BE2C (cell line): ENCODE measurements around the gene MTR.

ENCODE experiments used
- DNase-seq: peaks from one replicate; pipeline ENCODE4 v3.0.0-alpha.2; 2020
- H3K27me3 ChIP-seq: fragments of 250-450 bp; sonication (Bioruptor Pico); 2 replicates; pipeline ENCODE4 v1.5.1; 2020; ENCODE audit warnings: mild to moderate bottlenecking
- H3K36me3 ChIP-seq: fragments of 250-450 bp; sonication (Bioruptor Pico); 2 replicates; pipeline ENCODE4 v1.5.1; 2020; ENCODE audit warnings: mild to moderate bottlenecking
- H3K4me1 ChIP-seq: fragments of 250-450 bp; sonication (Bioruptor Pico); 2 replicates; pipeline ENCODE4 v1.5.1; 2020
- H3K4me3 ChIP-seq: 2 replicates; pipeline ENCODE4 v1.5.1; 2011; ENCODE audit warnings: low read depth, low read length
- H3K9me3 ChIP-seq: fragments of 250-450 bp; sonication (Bioruptor Pico); 2 replicates; pipeline ENCODE4 v1.5.1; 2020
- TF ChIP-seq, protein P1 (sequence below): IDR thresholded peaks from 2 replicates; pipeline ENCODE4 v1.5.1; 2012; ENCODE audit warnings: mild to moderate bottlenecking, low read depth, low read length

The MTR gene

GRCh38 chr1:236767276-236767675 lies 27.8 kb upstream of the MTR start:
- no peaks in the 10 kb centered on the region for H3K27me3 ChIP-seq
- no peak overlapping the region for H3K4me3 ChIP-seq
- no peaks in the 10 kb centered on the region for H3K36me3 ChIP-seq
- TF ChIP-seq, protein P1, sequence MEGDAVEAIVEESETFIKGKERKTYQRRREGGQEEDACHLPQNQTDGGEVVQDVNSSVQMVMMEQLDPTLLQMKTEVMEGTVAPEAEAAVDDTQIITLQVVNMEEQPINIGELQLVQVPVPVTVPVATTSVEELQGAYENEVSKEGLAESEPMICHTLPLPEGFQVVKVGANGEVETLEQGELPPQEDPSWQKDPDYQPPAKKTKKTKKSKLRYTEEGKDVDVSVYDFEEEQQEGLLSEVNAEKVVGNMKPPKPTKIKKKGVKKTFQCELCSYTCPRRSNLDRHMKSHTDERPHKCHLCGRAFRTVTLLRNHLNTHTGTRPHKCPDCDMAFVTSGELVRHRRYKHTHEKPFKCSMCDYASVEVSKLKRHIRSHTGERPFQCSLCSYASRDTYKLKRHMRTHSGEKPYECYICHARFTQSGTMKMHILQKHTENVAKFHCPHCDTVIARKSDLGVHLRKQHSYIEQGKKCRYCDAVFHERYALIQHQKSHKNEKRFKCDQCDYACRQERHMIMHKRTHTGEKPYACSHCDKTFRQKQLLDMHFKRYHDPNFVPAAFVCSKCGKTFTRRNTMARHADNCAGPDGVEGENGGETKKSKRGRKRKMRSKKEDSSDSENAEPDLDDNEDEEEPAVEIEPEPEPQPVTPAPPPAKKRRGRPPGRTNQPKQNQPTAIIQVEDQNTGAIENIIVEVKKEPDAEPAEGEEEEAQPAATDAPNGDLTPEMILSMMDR, result no peak
- H3K4me1 ChIP-seq, result no peaks in the 10 kb centered on the region
- H3K9me3 ChIP-seq, result no peaks in the 10 kb centered on the region
- DNase-seq, result no peak

DNA sequence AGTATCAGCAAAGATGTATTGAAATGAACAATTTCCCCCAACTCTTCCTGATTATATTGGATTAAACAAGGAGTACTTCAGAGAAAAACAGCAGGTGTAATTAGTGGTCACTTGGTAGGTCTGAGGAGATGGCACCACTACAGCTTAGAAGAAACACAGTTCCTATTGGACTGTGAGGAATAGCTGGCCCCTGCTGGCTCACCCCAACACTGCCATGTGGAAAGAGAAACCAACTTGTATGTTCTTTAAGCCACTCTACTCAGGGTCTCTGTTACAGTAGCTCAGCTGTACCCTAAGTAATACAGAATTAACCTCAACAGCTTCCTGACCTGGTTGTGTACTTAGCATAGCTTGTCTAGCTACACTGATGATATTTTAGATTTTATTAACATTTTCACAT lies 26.5 kb upstream of the MTR start:
- Histone ChIP-seq H3K36me3 (no peaks in the 10 kb centered on the region), H3K4me3 (no peak overlapping the region), H3K27me3 (no peaks in the 10 kb centered on the region), H3K9me3 (no peaks in the 10 kb centered on the region), H3K4me1 (no peaks in the 10 kb centered on the region)
- no peak for DNase-seq
- TF ChIP-seq, protein P1, result no peak

GRCh38 chr1:236773919-236774318 lies 21.2 kb upstream of the MTR start:
- TF ChIP-seq, protein P1, result no peak
- Histone ChIP-seq H3K4me1 (no peaks in the 10 kb centered on the region), H3K4me3 (no peak overlapping the region), H3K9me3 (no peaks in the 10 kb centered on the region), H3K36me3 (no peaks in the 10 kb centered on the region), H3K27me3 (no peaks in the 10 kb centered on the region)
- DNase-seq, result no peak

DNA sequence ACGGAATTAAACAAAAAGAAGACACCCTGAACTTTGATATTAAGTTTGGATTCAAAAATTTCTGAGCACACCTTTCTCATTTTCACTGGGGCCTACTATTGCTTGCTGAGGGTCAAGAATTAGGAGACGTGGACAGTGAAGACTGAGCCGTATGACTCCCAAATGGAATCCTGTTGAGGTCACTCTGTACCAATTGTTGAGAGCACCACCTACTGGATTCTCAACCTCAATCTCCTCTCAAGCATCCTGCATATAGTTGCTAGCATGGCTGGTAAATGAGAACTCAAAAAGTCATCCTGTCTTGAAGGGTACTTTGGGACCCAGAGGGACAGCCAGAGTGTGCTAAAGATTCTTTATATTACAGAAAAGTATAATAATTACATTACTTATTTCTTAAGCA lies 20.2 kb upstream of the MTR start:
- TF ChIP-seq, protein P1, result peak; percentile 61
- H3K27me3 ChIP-seq, result 0 out of 2 replicates have a peak, but pooled peaks cover 2% of the 10 kb centered on the region
- H3K4me3 ChIP-seq, result no peak overlapping the region
- peaks cover 3% of the 10 kb centered on the region for H3K9me3 ChIP-seq
- H3K4me1 ChIP-seq, result no peaks in the 10 kb centered on the region
- H3K36me3 ChIP-seq, result no peaks in the 10 kb centered on the region
- DNase-seq, result no peak

DNA sequence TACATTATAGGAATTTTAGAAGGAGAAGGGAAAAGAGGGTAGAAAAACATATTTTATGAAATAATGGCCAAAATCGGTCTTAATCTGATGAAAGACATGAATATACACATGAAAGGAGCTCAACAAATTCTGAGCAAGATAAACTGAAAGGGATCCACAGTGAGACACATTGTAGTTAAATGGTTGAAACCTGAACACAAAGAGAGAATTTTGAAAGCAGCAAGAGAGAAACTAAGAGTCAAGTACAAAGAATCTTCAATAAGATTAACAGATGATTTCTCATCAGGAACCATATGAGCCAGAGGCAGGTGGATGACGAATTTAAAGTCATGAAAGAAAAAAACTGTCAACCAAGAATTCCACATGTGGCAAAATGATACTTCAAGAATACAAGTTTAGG lies 15.8 kb upstream of the MTR start:
- H3K27me3 ChIP-seq, result peaks cover 7% of the 10 kb centered on the region
- DNase-seq, result no peak
- H3K4me3 ChIP-seq, result no peak overlapping the region
- no peaks in the 10 kb centered on the region for H3K4me1 ChIP-seq
- TF ChIP-seq, protein P1, result no peak
- H3K9me3 ChIP-seq, result peaks cover 3% of the 10 kb centered on the region
- no peaks in the 10 kb centered on the region for H3K36me3 ChIP-seq

GRCh38 chr1:236785477-236785876 lies 9.6 kb upstream of the MTR start:
- TF ChIP-seq, protein P1, result no peak
- H3K27me3 ChIP-seq, result peaks cover 4% of the 10 kb centered on the region
- no peak overlapping the region for H3K4me3 ChIP-seq
- H3K9me3 ChIP-seq, result no peaks in the 10 kb centered on the region
- DNase-seq, result no peak
- no peaks in the 10 kb centered on the region for H3K4me1 ChIP-seq
- no peaks in the 10 kb centered on the region for H3K36me3 ChIP-seq
